Activated gamma-delta T cell (primary cell): ENCODE data around the gene CD109.
"Not testable (repeated sequence)": the region's sequence is repeated elsewhere in the genome, so short reads cannot be mapped to it uniquely, and the experiment has no call there.

ENCODE experiments used
- DNase-seq: peaks from one replicate; lab custom pipeline; 2025; lab: John Stamatoyannopoulos, UW

The CD109 gene

GRCh38 chr6:73688351-73688750 lies 7.7 kb upstream of the CD109 start:
- no peak for DNase-seq

- no peak for DNase-seq
Observed at GRCh38 chr6:73690056-73690455, 5.9 kb upstream of the CD109 start.

GRCh38 chr6:73691512-73691911 lies 4.5 kb upstream of the CD109 start:
- no peak for DNase-seq

GRCh38 chr6:73694711-73695411 lies 1.1 kb upstream of the CD109 start:
- no peak for DNase-seq

GRCh38 chr6:73696966-73697655 lies 1.1 kb downstream of the CD109 start:
- no peak for DNase-seq

GRCh38 chr6:73699676-73700459 lies 3.9 kb downstream of the CD109 start:
- no peak for DNase-seq

- DNase-seq: no peak
Observed at GRCh38 chr6:73702444-73702843, 6.4 kb downstream of the CD109 start.

GRCh38 chr6:73703466-73703865 lies 7.5 kb downstream of the CD109 start:
- DNase-seq: no peak

GRCh38 chr6:73704260-73704659 lies 8.3 kb downstream of the CD109 start:
- DNase-seq: no peak

GRCh38 chr6:73704798-73705197 lies 8.8 kb downstream of the CD109 start:
- DNase-seq: no peak

- DNase-seq: no peak
Observed at GRCh38 chr6:73706971-73707370, 11.0 kb downstream of the CD109 start.

- DNase-seq: no peak
Observed at GRCh38 chr6:73710470-73710869, 14.5 kb downstream of the CD109 start.

- DNase-seq: no peak
Observed at GRCh38 chr6:73710948-73711347, 14.9 kb downstream of the CD109 start.

GRCh38 chr6:73712535-73713173 lies 16.7 kb downstream of the CD109 start:
- DNase-seq: no peak

GRCh38 chr6:73713426-73714147 lies 17.6 kb downstream of the CD109 start:
- DNase-seq: no peak

- not testable (repeated sequence) for DNase-seq
Observed at GRCh38 chr6:73715111-73715508, 19.1 kb downstream of the CD109 start.

GRCh38 chr6:73719046-73719445 lies 23.0 kb downstream of the CD109 start:
- no peak for DNase-seq

- no peak for DNase-seq
Observed at GRCh38 chr6:73722318-73723060, 26.5 kb downstream of the CD109 start.

- DNase-seq: not testable (repeated sequence)
Observed at GRCh38 chr6:73723480-73723879, 27.5 kb downstream of the CD109 start.

- no peak for DNase-seq
Observed at GRCh38 chr6:73724389-73724788, 28.4 kb downstream of the CD109 start.

GRCh38 chr6:73725192-73725591 lies 29.2 kb downstream of the CD109 start:
- not testable (repeated sequence) for DNase-seq
